ENCODE data around the gene CHST15.

CHST15 gene

DNA sequence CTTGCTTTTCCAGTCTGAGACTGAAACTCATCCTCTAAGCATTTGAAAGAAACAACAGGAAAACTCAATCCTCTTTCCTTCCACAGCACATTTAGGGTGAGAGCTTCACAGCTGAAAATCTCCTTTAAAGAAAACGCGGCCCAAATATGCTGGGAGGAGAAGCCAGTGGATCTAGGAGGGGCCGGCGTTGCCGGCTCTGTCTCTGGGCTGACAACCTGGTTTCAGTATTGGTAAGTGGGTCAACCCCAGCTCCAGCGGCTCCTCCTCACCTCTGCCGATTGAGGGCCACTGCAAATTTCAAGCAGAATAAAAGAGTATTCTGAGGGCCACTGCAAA is 126.5 kb downstream of the CHST15 start:
- no peaks in the 10 kb centered on the region for H3K36me3 ChIP-seq
- TF ChIP-seq, protein P1, sequence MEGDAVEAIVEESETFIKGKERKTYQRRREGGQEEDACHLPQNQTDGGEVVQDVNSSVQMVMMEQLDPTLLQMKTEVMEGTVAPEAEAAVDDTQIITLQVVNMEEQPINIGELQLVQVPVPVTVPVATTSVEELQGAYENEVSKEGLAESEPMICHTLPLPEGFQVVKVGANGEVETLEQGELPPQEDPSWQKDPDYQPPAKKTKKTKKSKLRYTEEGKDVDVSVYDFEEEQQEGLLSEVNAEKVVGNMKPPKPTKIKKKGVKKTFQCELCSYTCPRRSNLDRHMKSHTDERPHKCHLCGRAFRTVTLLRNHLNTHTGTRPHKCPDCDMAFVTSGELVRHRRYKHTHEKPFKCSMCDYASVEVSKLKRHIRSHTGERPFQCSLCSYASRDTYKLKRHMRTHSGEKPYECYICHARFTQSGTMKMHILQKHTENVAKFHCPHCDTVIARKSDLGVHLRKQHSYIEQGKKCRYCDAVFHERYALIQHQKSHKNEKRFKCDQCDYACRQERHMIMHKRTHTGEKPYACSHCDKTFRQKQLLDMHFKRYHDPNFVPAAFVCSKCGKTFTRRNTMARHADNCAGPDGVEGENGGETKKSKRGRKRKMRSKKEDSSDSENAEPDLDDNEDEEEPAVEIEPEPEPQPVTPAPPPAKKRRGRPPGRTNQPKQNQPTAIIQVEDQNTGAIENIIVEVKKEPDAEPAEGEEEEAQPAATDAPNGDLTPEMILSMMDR (IDR thresholded peaks at IDR 0.05; ENCODE audit: low read depth, low read length) = no peak
- H3K4me3 ChIP-seq (ENCODE audit: low read depth, low read length) = no peak overlapping the region
- H3K9me3 ChIP-seq = no peaks in the 10 kb centered on the region
- no peaks in the 10 kb centered on the region for H3K4me1 ChIP-seq
- peaks cover 10% of the 10 kb centered on the region for H3K27me3 ChIP-seq
- DNase-seq = no peak

DNA sequence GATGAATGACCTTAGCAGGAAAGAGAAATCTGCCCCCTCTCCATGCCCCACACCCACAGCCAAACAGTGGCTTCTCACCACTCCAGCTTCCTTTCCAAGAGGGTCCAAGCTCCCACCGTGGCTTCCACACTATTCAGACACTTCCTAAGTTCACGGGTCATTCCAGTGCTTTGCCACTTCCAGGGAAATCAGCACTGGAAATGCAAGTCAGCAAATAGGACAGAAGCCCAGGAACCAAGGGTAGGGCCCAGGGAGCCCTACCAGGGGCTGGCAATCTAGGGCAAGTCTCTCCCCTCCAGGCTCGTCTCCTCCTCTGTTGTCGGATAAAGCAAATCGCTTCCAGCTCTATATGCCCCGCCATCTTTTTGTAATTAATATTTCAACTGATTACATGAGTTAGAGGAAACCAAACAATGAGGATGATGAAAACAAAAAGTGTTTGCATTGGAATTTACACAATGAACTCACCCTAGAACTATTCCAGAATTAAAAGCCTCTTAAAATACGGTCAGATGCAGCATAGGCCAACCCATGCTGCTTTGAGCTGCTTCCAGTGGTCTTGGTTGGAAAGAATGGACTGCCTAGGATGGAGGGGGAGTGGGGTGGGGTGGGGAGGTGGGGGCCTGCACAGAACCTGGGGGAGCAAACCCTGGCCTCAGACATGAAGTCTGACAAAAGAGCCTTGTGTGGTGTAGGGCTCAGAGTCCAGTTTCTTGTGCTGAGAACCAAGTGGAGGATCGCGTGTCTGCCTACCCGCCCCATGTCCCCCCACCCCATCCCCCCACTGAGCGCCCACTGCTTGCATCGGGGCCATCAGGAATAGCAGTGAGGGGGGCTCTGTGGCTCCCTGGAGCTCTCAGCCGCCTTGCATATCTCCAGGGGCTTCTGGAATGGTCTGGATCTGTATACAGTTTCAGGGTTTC is 127.2 kb downstream of the CHST15 start:
- TF ChIP-seq, protein P1 (IDR thresholded peaks at IDR 0.05; ENCODE audit: low read depth, low read length) = no peak
- Histone ChIP-seq H3K27me3 (peaks cover 10% of the 10 kb centered on the region), H3K36me3 (no peaks in the 10 kb centered on the region), H3K4me3 (ENCODE audit: low read depth, low read length) (no peak overlapping the region), H3K9me3 (no peaks in the 10 kb centered on the region), H3K4me1 (no peaks in the 10 kb centered on the region)
- DNase-seq = no peak

DNA sequence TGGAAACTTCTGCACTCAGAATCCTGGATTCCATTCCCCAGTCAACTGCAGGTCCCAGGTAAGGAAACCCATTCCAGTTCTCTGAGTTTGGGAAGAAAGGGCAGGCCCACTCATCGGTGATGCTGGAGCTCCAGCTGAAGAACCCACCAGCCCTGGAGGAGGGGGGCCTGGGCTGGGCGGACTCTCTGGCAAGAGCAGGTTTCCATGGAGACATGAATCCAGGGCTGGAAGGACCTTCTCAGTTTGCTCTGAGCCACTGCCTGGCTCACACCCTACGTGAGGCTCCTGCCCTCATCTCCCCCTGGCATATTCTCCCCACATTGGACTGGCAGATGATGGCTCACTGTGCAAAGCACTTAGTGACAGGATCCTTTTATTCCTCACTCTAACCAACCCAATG is 128.4 kb downstream of the CHST15 start:
- H3K36me3 ChIP-seq = no peaks in the 10 kb centered on the region
- peaks cover 10% of the 10 kb centered on the region for H3K27me3 ChIP-seq
- TF ChIP-seq, protein P1 (IDR thresholded peaks at IDR 0.05; ENCODE audit: low read depth, low read length) = no peak
- H3K9me3 ChIP-seq = no peaks in the 10 kb centered on the region
- DNase-seq = no peak
- no peaks in the 10 kb centered on the region for H3K4me1 ChIP-seq
- H3K4me3 ChIP-seq (ENCODE audit: low read depth, low read length) = no peak overlapping the region

DNA sequence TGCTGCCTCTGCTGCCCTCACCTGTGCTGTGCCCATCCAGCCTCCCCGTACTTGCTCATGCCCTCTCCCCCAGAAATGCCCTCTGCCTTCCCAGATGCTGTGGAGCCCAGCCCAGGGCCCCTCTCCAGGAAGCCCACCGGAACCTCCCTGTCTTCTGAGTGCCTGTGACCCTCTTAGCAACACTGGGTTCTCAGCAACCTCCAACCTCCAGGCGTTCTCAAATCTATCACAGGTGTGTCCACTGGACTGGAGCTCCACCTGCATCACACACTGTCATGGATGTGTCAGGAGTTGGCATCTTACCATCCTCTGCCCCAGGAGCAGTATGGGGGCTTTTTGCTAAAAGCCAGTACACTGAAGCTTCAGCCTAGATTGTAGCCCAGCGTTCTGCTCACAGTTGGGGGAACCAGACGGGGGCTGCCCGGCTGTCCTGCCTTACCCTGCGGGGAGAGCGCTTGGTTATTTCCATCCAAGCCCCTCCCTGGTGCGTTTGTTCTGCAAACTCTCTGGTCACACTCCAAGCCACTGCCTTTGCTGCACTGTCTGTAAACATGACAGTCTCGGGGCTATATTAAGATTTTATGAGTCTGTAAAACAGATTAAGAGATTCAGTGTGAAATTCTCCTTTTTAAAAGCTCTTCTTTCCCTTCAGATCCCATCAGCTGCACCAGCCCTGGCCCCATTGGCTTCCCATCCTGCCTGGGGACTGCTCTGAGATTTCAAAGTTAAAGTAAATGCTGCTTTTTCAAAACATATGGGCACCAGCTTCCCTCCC is 130.5 kb downstream of the CHST15 start:
- TF ChIP-seq, protein P1 (IDR thresholded peaks at IDR 0.05; ENCODE audit: low read depth, low read length) = no peak
- Histone ChIP-seq H3K4me3 (ENCODE audit: low read depth, low read length) (no peak overlapping the region), H3K36me3 (no peaks in the 10 kb centered on the region), H3K4me1 (no peaks in the 10 kb centered on the region), H3K9me3 (no peaks in the 10 kb centered on the region), H3K27me3 (peaks cover 6% of the 10 kb centered on the region; the same call in 1 of the 2 replicates)
- DNase-seq = no peak

DNA sequence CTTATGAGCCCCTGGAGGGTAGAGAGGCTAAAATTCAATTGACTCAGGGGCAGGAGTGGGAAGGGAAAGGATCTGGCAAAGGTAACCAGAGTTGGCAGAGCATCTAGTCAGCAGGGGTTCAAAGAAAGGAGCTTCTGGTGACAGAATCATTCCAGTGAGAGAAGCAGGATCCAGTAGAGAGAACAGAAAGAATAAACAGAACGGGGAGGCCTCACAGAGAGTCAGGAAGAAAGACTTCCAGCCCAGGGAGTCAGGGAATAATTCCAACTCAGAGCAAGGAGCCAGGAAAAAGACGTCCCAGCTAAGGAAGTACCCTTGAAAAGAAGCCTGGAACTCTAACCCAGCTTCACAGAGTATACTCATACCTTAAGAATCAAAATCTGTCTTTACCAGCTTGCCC is 135.2 kb downstream of the CHST15 start:
- Histone ChIP-seq H3K4me3 (ENCODE audit: low read depth, low read length) (no peak overlapping the region), H3K36me3 (no peaks in the 10 kb centered on the region), H3K4me1 (no peaks in the 10 kb centered on the region), H3K9me3 (no peaks in the 10 kb centered on the region), H3K27me3 (peaks cover 4% of the 10 kb centered on the region; the same call in 1 of the 2 replicates)
- no peak for DNase-seq
- TF ChIP-seq, protein P1 (IDR thresholded peaks at IDR 0.05; ENCODE audit: low read depth, low read length) = no peak

Data from BE2C (cell line).